H9 (cell line): ENCODE measurements around the gene LRP1B. TPM values are rescaled to one million over a fixed set of nuclear protein-coding genes. Genes with fewer than 3 reads are reported as not detected.

Experiments
- DNase-seq: peaks from one replicate; pipeline ENCODE4 v3.0.0-alpha.2; 2017
- H2AFZ ChIP-seq: one replicate; pipeline ENCODE4 v1.6.1; 2013; ENCODE audit warnings: mild to moderate bottlenecking, low read length, control low read depth, moderate library complexity
- H2AK5ac ChIP-seq: 2 replicates; pipeline ENCODE4 v1.6.1; 2013; ENCODE audit warnings: low read length, control low read depth, mixed read lengths; ENCODE audit not compliant: insufficient read length
- H2BK120ac ChIP-seq: one replicate; pipeline ENCODE4 v1.6.1; 2013; ENCODE audit warnings: low read depth, mild to moderate bottlenecking, low read length, control low read depth, inconsistent platforms; ENCODE audit not compliant: poor library complexity, severe bottlenecking
- H2BK12ac ChIP-seq: 2 replicates; pipeline ENCODE4 v1.6.1; 2013; ENCODE audit warnings: low read length, control low read depth, mixed read lengths, low read depth; ENCODE audit not compliant: insufficient read length
- H2BK15ac ChIP-seq: 2 replicates; pipeline ENCODE4 v1.6.1; 2013; ENCODE audit warnings: low read depth, low read length, control low read depth
- H2BK20ac ChIP-seq: one replicate; pipeline ENCODE4 v1.6.1; 2013; ENCODE audit warnings: low read depth, mild to moderate bottlenecking, low read length, control low read depth, inconsistent platforms; ENCODE audit not compliant: poor library complexity, severe bottlenecking
- H2BK5ac ChIP-seq: 2 replicates; pipeline ENCODE4 v1.6.1; 2013; ENCODE audit warnings: low read length, control low read depth, mixed read lengths; ENCODE audit not compliant: insufficient read length
- H3K14ac ChIP-seq: 2 replicates; pipeline ENCODE4 v1.6.1; 2013; ENCODE audit warnings: low read length, control low read depth; ENCODE audit not compliant: insufficient read depth
- H3K18ac ChIP-seq: 2 replicates; pipeline ENCODE4 v1.6.1; 2013; ENCODE audit warnings: low read depth, mild to moderate bottlenecking, mixed read lengths, low read length, control low read depth; ENCODE audit not compliant: insufficient read length
- H3K23ac ChIP-seq: 2 replicates; pipeline ENCODE4 v1.6.1; 2013; ENCODE audit warnings: low read length, control low read depth, mixed read lengths, low read depth; ENCODE audit not compliant: insufficient read length
- H3K23me2 ChIP-seq: 2 replicates; pipeline ENCODE4 v1.6.1; 2013; ENCODE audit warnings: low read depth, mild to moderate bottlenecking, mixed read lengths, low read length, control low read depth; ENCODE audit not compliant: insufficient read length, poor library complexity, severe bottlenecking
- H3K27ac ChIP-seq: 2 replicates; pipeline ENCODE4 v1.5.1; 2013; ENCODE audit warnings: low read length, control low read depth, mixed read lengths, low read depth; ENCODE audit not compliant: insufficient read length
- H3K27me3 ChIP-seq: 2 replicates; pipeline ENCODE4 v1.6.1; 2013; ENCODE audit warnings: low read length, control low read depth, inconsistent platforms; ENCODE audit not compliant: insufficient read depth
- H3K4ac ChIP-seq: 2 replicates; pipeline ENCODE4 v1.6.1; 2013; ENCODE audit warnings: low read depth, mild to moderate bottlenecking, control low read depth, inconsistent platforms, low read length, moderate library complexity
- H3K4me1 ChIP-seq: 2 replicates; pipeline ENCODE4 v1.6.1; 2013; ENCODE audit warnings: low read length, control low read depth, inconsistent platforms; ENCODE audit not compliant: insufficient read depth
- H3K4me2 ChIP-seq: 2 replicates; pipeline ENCODE4 v1.6.1; 2013; ENCODE audit warnings: low read length, control low read depth, mixed read lengths; ENCODE audit not compliant: insufficient read length, insufficient read depth
- H3K56ac ChIP-seq: 2 replicates; pipeline ENCODE4 v1.6.1; 2013; ENCODE audit warnings: low read depth, mild to moderate bottlenecking, mixed read lengths, low read length, control low read depth; ENCODE audit not compliant: insufficient read length
- H3K79me1 ChIP-seq: 2 replicates; pipeline ENCODE4 v1.6.1; 2013; ENCODE audit warnings: low read depth, mild to moderate bottlenecking, moderate library complexity, low read length, control low read depth, inconsistent platforms; ENCODE audit not compliant: insufficient read depth, poor library complexity, severe bottlenecking
- H3K79me2 ChIP-seq: 2 replicates; pipeline ENCODE4 v1.6.1; 2013; ENCODE audit warnings: low read length, control low read depth, inconsistent platforms; ENCODE audit not compliant: insufficient read depth
- H3K9ac ChIP-seq: 2 replicates; pipeline ENCODE4 v1.6.1; 2013; ENCODE audit warnings: low read length, control low read depth, mixed read lengths; ENCODE audit not compliant: insufficient read length; ENCODE audit errors: extremely low read depth
- H3K9me3 ChIP-seq: one replicate; pipeline ENCODE4 v1.6.1; 2013; ENCODE audit warnings: low read depth, low read length, inconsistent platforms; ENCODE audit not compliant: control insufficient read depth
- H3T11ph ChIP-seq: one replicate; pipeline ENCODE4 v1.6.1; 2013; ENCODE audit warnings: mild to moderate bottlenecking, low read length, control low read depth, inconsistent platforms
- H4K20me1 ChIP-seq: one replicate; pipeline ENCODE4 v1.6.1; 2013; ENCODE audit not compliant: control insufficient read depth, insufficient read length, insufficient read depth
- H4K5ac ChIP-seq: 2 replicates; pipeline ENCODE4 v1.6.1; 2013; ENCODE audit warnings: low read depth, mild to moderate bottlenecking, mixed read lengths, low read length, control low read depth; ENCODE audit not compliant: insufficient read length
- H4K8ac ChIP-seq: replicated peaks from 2 replicates; pipeline ENCODE4 v1.6.1; 2013; ENCODE audit warnings: low read length, control low read depth, mixed read lengths, low read depth; ENCODE audit not compliant: insufficient read length
- H4K91ac ChIP-seq: 2 replicates; pipeline ENCODE4 v1.6.1; 2013; ENCODE audit warnings: low read depth, mild to moderate bottlenecking, moderate library complexity, mixed read lengths, low read length, control low read depth; ENCODE audit not compliant: insufficient read length
- H3K27ac Mint-ChIP-seq, 3 experiments: 2 replicates in 2 of 3; 3 replicates in 1 of 3; pipeline ENCODE4 v1.8.0; 2020 to 2021; ENCODE audit warnings: mixed read lengths in 3 of 3, mild to moderate bottlenecking in 1 of 3, moderate library complexity in 1 of 3
- H3K27me3 Mint-ChIP-seq: 2 replicates; pipeline ENCODE4 v1.8.0; 2021; ENCODE audit warnings: low read depth, mild to moderate bottlenecking, moderate library complexity, mixed read lengths
- H3K36me3 Mint-ChIP-seq, 3 experiments: 2 replicates in 2 of 3; 3 replicates in 1 of 3; pipeline ENCODE4 v1.8.0; 2020 to 2021; ENCODE audit warnings: low read depth in 3 of 3, mixed read lengths in 3 of 3; ENCODE audit not compliant: insufficient read depth in 1 of 3
- H3K4me1 Mint-ChIP-seq, 2 experiments: 2 replicates each; pipeline ENCODE4 v1.8.0; 2020; ENCODE audit warnings: mixed read lengths in 2 of 2
- H3K4me3 Mint-ChIP-seq, 2 experiments: 2 replicates in 1 of 2; 3 replicates in 1 of 2; pipeline ENCODE4 v1.8.0; 2020 to 2021; ENCODE audit warnings: mild to moderate bottlenecking in 2 of 2, mixed read lengths in 2 of 2, moderate library complexity in 1 of 2
- H3K9me3 Mint-ChIP-seq, 2 experiments: 2 replicates in 1 of 2; 3 replicates in 1 of 2; pipeline ENCODE4 v1.8.0; 2020; ENCODE audit warnings: mild to moderate bottlenecking in 2 of 2, mixed read lengths in 2 of 2, moderate library complexity in 1 of 2
- CTCF ChIP-seq: fragments of 200-600 bp; sonication (generic); conservative IDR thresholded peaks from 3 replicates; pipeline ENCODE4 v1.8.0; 2021; ENCODE audit warnings: antibody characterized with exemption, mild to moderate bottlenecking
- total RNA-seq: library from RNA; stranded (reverse); gene quantifications from 2 replicates; pipeline ENCODE4 v1.2.1, GENCODE V29; 2021

The LRP1B gene
- total RNA-seq, 1 experiment from 2014 or later, result not detected

GRCh38 chr2:140308706-140309105 is 1822.1 kb downstream of the LRP1B start:
- Histone ChIP-seq H2BK20ac (no peak overlapping the region), H4K5ac (no peak overlapping the region), H3K4me1 (no peaks in the 10 kb centered on the region), H3K4me2 (no peak overlapping the region), H2BK15ac (no peak overlapping the region), H2AK5ac (no peak overlapping the region), H3T11ph (no peak overlapping the region), H4K20me1 (no peaks in the 10 kb centered on the region), H2BK5ac (no peak overlapping the region), H3K27ac (no peak overlapping the region), H2BK12ac (no peak overlapping the region), H3K9me3 (no peaks in the 10 kb centered on the region), H2AFZ (no peak overlapping the region), H3K56ac (no peak overlapping the region), H3K4ac (no peak overlapping the region), H3K27me3 (no peaks in the 10 kb centered on the region), H4K91ac (no peak overlapping the region), H3K23me2 (no peaks in the 10 kb centered on the region), H2BK120ac (no peak overlapping the region), H3K23ac (no peak overlapping the region), H4K8ac (no peak overlapping the region), H3K14ac (no peak overlapping the region), H3K79me1 (no peaks in the 10 kb centered on the region), H3K79me2 (no peaks in the 10 kb centered on the region), H3K18ac (no peak overlapping the region), H3K9ac (no peak overlapping the region)
- Mint-ChIP-seq H3K9me3 (peaks cover 2 to 4% of the 10 kb centered on the region in 2 experiments; a peak in 2 of 5 replicates), H3K27me3 (no peaks in the 10 kb centered on the region), H3K4me3 (no peak overlapping the region), H3K4me1 (no peaks in the 10 kb centered on the region), H3K36me3 (no peaks in the 10 kb centered on the region; a peak in 3 of 7 replicates), H3K27ac (no peak overlapping the region)
- no peak for DNase-seq
- TF ChIP-seq CTCF, result no peak
